CD1c-positive myeloid dendritic cell (primary cell): ENCODE results near the gene TMED4.
"Not testable (repeated sequence)": the region's sequence is repeated elsewhere in the genome, so short reads cannot be mapped to it uniquely, and the experiment has no call there.

Experiments
- DNase-seq: peaks from one replicate; pipeline ENCODE4 v3.0.0-alpha.2; 2016; ENCODE audit errors: extremely low spot score

Gene TMED4

DNA sequence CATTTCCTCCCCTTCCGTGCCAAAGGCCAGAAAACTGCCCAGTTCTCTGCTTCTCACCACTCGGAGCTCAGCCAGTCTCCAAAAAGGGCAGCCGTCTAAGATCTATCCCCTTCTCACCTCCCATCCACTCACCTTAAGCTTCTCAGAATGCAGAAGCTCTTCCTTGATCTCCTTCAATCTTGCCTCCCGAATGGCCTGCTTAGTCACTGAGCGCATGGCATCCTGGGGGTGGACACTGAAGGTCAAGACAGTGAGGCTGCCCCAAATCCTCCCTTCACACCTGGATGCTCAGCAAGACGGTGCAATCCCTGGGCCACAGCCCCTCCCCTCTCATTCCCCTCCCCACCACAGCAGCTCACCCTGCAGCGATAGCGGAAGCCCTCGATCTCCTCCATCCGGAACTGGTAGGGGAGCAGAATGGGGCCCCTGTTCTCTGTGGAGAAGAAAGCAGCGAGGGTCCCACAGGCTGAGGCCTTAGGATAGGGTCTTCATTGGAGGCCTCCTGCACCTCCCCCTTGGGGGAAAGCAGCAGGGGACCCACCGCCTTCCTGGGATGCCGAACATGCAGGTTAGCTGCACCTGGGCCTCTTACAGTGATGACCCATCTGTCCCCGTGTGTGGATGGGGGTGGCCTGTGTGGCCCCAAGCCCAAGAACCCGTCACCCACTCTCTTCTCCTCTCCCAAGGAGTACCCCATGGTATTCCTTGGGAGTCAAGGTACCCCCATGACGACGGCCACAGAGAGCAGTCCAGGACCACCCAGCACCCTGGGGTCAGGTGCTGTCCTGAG is 13.1 kb downstream of the TMED4 start:
- DNase-seq = no peak

DNA sequence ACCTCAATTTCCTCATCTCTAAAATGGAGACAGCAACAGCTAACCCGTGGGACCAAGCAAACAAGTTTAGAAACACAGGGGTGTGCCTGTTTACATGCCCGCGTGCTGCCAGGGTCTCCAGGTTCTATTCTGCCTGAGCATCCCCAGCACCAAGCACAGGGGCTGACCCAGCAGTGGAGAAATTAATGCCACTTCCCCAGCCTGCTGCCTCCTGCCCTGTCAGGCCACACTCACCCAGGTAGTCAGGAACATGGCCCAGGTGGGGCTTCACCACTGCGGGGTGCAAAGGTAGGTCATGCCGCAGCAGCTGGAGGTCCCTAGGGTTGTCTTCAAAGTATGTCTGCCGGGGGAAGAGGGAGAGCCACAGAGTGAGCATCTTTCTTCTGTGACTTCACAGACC is 14.1 kb downstream of the TMED4 start:
- no peak for DNase-seq

DNA sequence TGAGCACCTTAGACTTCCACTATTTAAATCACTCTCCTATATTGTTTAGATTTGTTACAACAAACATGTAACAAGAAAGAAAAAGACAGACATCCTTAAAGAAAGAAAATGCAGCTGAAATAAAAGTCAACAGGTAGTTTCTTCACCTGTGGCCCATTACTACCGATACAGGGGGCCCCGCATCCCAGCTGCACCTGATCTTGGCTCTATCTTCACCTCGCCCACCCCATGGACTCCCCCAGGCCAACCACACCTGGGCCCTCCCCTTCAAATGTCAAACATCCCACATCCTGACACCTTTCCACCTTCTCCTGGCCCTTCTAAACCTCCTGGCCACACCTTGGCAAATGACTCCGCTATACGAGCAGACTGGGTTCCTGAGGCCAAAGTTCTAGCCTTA is 15.4 kb downstream of the TMED4 start:
- no peak for DNase-seq

DNA sequence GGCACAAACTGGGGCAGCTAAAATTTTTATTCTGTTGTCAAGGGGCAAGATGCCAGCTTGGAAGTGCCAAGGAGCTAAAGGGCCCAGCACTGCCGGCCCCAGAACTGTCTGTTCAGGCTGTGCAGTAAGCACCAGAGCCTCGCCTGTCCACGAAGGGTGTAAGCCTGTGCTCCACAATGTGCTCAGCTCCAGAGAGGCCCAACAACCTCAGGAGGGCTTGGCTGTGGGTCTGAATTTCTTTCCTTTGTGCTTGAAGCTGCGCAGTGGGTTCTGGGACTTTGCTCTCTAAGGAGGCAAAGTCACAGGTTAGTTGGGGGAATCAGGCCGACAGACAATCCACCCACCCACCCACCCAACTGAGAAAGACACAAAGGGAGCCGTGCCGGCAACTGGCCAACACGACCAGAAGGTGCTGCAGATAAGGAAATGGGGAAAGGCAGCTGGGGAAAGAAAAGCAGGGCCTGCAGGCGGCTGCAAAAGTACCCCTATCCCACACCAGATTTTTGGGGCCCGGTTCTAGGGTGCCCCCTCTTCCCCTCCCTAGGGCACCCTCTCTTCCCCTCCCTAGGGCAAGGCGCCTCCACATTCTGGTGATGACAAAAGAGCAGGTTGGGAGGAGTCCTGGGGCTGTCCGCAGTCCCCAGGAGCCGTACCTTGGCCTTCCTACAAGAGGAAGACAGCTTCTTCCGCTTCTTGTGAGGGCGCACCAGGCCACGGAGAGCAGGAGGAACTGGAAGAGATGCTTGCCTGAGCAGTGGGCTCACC is 16.1 kb downstream of the TMED4 start:
- DNase-seq = peak; percentile 12

DNA sequence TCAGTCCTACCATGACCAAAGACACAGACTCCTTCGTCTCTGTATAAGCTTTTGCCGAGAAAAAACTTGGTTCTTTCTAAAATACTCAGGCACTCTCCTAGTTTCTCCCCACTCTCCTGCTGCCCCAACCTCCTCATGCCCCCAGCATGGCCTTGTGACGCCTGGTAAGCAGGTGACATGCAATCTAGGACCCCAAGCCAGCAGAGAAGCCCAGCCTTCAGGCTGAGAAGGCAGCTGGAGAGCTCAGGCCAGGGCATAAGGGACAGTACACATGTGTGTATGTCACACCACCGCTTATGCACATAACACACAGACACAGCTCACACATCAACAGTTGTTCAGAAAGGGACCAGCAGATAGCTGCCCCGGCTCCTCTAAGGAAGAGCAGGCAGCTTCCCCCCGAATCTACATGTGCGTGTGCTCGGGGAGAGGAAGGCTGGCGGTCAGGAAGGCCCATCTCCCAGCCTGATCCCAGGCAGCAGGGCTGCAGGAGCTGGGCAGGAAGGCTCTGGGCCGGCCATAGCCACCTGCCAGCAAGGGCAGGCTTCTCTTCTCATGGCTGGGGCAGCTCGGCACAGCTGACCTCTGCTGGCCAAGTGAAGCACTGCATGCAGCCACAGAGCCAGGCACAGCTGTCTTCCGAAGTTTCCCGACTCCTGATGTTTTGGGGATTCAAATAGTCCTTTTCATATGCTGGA is 16.8 kb downstream of the TMED4 start:
- DNase-seq = peak; percentile 67

DNA sequence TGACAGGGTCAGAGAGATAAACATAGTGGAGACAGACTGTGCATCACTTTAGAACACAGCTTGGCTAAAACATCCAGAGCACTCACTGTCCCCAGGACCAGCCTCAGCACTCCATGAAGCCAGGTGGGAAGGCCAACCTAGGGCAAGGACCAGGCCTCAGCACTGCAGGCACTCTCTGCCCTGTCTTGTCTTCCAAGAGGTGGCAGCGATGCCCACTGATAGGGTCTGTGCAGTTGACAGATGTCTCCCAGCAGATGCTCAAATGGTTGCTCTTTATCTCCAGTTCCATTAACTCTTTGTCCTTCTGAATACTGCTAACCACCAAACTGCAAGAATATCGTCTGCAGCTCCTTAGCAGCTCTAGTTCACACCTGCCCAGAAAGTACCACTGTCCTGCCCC is 17.4 kb downstream of the TMED4 start:
- no peak for DNase-seq

DNA sequence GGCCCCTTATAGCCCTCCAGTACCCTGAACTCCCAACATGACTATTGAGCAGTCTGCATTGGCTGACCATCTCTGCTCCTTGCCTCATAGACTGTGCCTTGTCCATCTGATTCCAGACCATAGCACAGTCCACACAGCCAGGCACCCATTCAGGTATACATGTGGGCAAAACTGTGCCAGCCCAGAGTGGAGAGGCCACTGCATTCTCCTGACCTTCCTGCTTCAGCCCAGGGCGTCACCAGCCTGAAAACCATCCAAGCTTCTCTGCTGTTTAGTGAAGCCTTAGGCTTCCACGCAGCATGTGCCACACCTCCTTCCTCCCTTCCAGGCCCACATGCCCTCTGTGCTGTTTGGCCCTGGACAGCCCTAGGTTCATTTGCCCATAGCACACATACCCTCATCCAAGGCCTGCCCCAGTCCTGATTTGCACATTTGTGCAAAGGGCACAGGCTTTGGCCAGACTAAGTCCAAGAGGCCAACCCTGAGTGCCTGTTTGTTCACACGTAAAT is 18.8 kb downstream of the TMED4 start:
- no peak for DNase-seq

DNA sequence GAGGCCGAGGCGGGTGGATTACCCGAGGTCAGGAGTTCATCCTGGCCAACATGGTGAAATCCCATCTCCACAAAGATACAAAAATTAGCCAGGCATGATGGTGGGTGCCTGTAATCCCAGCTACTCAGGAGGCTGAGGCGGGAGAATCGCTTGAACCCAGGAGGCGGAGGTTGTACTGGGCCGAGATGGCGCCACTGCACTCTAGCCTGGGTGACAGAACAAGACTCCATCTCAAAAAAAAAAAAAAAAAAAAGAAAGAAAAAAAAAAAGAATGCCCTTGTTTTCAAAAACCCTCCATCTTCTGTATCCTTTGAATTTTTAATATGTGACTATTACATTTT is 19.4 kb downstream of the TMED4 start:
- not testable (repeated sequence) for DNase-seq

DNA sequence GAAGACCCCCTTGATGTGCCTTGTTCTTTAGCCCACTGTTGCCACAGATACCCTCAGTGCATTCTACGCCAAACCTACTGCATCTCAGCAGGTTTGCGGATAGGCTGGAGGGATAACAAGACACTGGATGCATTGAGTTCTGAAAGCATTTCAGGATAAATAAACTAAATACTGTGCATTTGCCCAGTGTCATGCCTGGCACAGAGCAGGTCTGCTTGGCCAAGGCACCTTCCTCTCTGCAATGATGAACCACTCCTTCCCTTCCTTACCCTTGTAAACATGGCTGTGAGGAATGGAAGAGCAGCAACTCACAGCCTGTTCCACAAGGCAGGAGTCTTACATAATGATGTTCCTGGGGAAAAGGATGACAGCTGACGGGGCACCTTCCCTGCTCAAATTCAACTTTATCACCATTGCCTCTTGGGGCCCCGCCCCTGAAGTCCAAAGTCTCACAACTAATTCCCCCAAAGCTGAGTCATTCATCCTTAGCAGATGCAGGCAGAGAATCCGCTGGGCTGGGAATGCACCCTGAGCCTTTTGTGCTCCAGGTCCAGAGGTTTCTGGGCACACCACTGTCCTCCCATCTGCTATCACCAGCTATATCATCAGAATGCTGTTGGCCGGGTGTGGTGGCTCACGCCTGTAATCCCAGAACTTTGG is 19.9 kb downstream of the TMED4 start:
- no peak for DNase-seq

DNA sequence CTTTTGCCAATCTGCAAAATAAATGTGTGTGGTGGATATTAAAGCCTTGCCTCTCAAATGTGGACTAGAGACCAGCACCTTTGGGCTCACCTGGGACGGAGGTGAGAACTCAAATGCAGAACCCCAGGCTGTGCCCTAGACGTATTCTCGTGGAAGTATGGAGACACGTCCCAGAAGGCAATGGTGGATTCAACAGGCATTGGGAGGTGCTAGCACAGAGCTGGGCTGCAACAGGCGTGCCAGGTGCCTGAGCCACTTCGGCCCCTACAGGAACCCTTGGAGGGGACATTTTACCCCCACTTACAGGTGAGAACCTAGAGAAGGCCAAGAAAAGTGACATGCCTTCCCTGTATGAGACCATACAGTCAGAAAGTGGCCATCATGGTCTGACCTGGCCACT is 20.6 kb downstream of the TMED4 start:
- no peak for DNase-seq

DNA sequence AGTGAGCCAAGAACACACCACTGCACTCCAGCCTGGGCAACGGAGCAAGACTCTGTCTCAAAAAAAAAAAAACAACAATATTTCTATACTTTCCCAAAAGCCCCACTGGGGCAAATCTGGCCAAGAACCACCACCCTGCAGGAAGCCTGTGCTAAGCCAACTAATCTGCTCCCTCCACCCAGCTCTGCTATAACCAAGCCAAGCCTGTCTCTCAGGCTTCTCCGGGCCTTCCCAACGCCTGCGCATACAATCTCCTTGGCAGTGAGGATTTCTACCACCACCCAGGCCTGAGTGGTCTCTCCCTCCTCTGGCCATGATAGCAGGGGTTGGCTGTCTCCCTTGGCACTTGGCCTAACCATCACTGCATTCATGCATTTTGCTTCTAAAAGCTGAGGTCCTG is 22.5 kb downstream of the TMED4 start:
- no peak for DNase-seq

DNA sequence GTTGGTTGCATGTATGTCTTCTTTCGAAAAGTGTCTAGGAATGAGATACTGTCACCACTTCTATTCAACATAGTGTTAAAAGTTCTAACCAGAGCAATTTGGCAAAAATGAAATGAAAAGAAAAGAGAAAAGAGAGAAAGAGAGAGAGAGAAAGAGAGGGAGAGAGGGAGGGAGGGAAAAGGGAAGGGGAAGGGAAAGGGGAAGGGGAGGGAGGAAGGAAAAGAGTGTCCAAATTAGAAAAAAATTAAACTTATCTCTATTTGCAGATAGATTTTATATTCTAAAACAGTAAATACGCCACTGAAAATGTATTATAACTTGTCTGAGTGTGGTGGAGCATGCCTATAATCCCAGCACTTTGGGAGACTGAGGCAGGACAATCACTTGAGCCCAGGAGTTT is 24.5 kb downstream of the TMED4 start:
- no peak for DNase-seq

DNA sequence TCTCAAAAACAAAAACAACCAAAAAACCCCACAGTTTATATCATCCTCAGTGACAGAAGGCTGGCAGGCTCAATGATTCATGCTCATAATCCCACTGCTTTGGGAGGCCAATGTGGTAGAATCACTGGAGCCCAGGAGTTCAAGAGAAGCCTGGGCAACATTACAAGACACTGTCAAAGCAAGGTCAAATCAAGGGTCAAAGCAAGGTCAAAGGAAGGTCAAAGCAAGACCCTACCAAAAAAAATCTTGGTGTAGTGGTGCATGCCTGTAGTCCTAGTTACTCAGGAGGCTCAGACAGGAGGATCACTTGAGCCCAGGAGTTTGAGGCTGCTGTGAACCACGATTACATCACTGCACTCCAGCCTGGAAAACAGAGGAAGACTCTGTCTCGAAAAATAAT is 26.7 kb downstream of the TMED4 start:
- DNase-seq = no peak

DNA sequence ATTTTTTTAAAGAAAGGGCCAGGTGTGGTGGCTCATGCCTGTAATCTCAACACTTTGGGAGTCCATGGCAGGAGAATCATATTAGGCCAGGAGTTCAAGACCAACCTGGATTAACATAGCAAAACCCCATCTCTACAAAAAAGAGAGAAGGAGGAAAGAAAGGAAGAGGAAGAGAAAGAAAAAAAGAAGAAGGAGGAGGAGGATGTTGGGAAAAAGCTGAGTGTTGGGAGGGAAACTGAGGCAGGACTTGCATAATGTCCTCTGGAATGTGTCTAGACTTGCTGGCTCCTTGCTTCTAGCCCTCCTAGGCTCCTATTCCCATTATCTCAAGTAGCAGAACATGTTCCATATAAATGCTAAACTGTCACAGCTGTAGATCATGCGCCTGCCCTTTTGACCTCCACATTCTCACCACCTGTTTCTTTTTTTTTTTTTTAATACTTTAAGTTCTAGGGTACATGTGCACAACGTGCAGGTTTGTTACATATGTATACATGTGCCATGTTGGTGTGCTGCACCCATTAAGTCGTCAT is 29.5 kb downstream of the TMED4 start:
- not testable (repeated sequence) for DNase-seq

DNA sequence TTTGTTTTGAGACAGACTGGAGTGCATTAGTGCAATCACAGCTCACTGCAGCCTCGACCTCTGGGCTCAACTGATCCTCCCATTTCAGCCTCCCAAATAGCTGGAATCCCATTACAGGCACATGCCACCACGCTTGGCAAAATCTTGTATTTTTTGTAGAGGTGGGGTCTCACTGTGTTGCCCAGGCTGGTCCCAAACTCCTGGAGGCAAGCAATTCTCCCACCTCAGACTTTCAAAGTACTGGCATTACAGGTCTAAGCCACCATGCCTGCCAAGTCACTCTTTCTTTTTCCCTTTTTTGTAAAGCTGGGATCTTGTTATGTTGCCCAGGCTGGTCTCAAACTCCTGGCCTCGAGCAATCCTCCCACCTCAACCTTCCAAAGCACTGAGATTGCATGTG is 32.6 kb downstream of the TMED4 start:
- no peak for DNase-seq

DNA sequence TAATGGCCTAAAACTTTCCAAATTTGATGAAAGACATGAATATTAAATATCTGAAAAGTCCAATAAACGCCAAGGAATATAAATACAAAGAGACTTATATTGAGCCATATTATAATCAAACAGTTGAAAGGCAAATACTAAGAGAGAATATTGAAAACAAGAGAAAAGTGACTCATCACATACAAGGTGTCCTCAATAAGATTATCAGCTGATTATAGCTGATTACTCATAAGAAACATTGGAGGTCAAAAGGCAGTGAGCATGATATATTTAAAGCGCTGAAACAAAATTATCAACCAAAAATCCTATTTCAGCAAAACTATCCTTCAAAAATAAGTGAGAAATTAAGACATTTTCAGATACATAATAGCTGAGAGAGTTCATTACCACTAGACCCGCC is 33.1 kb downstream of the TMED4 start:
- DNase-seq = no peak

DNA sequence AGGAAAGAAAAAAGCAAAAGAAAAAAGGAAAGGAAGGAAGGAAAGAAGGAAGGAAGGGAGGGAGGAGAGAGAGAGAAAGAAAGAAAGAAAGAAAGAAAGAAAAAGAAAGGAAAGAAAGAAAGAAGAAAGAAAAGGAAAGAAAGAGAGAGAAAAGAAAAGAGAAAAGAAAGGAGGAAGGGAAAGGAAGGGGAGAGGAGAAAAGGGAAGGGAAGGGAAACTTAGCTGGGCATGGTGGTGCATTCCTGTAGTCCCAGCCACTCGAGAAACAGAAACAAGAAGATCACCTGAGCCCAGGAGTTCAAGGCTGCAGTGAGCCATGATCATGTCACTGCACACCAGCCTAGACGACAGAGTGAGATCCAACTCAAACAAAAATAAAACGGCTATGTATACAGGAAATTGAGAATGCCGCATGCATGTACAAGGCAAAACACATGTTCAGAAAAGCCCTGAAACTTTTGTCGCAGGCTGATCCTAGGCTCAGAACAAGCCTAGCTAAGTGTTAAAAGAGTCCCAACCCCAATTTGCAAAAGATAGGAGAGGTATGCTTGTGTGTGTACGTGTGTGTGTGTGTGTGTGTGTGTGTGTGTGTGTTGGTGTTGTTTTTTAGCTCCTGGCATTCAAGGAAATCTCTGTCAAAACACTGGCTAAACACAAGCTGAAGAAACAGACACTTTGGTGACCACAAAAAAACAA is 34.3 kb downstream of the TMED4 start:
- DNase-seq = no peak

DNA sequence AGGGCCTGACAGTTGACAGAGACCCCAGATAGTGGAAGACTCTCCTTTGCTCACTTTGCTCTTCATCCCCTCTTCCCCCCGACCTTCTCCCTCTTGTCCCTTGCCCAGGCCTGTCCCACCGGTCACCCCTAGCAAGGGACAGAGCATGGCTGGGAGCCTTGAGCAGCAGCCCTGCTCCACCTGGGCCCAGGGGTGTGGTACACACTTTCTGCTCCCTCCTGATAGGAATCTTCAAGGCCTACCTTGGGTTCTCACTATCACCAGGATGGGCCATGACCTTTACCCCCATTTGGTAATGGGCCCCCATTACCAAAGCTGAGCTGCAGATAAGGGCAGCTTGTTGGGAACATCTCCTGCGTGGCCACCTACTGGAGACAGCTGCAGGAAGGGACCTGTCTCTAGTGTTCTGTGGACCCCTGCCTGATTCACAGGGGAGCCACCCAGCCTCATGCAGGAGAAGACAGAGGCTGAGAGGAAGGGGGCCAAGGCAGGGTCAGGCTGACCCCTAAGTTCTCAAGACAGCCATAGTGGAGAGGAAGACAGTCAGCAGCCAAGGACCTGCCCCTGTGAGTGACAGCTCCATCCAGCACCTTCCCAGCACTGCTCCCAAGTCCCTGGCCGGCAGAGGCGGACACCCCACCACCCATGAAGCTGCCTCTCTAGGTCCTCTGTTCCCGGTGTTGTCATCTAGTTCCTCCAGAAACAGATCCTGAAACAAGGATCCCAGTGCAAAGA is 40.0 kb downstream of the TMED4 start:
- DNase-seq = no peak

DNA sequence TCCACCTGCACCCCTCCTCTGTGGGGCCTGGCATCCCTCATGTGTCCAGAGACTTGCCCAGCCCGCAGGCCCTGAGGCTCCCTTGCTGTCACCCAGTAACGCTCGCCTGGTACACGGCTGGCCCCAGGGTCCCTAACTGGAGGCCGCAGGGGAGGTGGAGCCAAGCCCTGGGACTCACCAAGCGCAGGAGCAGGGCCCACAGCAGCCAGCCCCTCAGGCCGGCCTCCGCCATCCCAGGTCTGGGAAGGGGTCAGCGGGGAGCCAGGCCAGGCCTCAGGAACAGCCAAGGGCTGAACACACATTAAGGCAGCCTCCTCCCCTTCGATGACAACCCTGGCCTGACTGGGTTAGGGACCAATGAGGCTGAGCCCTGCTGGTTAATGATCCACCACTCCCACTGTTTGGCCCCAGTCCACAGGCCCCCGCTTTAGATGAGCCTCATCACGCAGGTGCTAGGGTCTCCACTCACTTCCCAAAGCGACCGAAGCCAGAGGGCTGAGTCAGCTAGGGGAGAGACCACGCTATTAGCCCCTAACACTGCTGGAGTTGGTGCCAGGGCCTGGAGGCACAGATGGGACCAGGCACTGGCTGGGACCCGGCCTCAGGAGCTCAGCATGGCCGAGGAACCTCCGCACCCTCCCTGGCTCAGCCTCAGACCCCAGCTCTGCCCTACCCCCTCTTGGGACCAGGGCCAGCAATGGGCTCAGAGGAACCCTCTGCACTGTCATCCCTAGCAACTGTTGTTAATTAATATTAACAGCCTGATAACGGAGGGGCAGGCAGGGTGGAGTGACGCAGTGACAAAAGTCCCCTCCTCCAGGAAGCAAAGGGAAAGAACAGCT is 40.8 kb downstream of the TMED4 start, which contains the start of gene NPC1L1:
Gene NPC1L1, minus strand, starts transcription at position 303 of the 842 bp plus-strand sequence. Its CDS starts 71 bp downstream, at position 232.
- no peak for DNase-seq
